ENCODE measurements around the gene SRPK3. TPM values are rescaled to one million over a fixed set of nuclear protein-coding genes. Genes with fewer than 3 reads are reported as not detected.
"Not testable (repeated sequence)": the region's sequence is repeated elsewhere in the genome, so short reads cannot be mapped to it uniquely, and the experiment has no call there.

SRPK3 gene
- total RNA-seq, 1 donor from 2014 or later, result 81.4 TPM

GRCh38 chrX:153807976-153808375, 27.1 kb downstream of the SRPK3 start:
- no peak for DNase-seq

DNA sequence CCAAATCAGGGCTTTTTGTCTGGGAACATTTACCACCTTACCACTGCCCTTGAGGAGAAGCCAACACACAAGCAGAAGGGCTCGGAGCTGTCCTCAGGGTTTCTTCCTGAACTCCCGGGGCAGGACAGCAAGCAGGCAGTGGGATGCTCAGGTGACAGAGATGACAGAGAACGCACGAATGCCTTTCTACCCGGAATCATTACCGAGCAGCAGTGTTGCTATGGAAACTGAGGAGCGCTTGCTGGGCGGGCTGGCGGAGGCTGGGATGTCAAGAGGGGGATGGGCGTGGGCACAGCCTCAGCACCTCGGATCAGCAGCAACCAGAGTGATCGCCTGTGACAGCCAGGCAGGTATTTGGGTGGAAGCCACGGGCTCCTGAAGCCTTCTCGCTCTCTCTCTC, 31.4 kb downstream of the SRPK3 start:
- no peak for DNase-seq

- no peak for DNase-seq
Measured at GRCh38 chrX:153813161-153813560, 32.3 kb downstream of the SRPK3 start.

GRCh38 chrX:153814591-153815315, 33.9 kb downstream of the SRPK3 start:
- DNase-seq, result no peak

DNA sequence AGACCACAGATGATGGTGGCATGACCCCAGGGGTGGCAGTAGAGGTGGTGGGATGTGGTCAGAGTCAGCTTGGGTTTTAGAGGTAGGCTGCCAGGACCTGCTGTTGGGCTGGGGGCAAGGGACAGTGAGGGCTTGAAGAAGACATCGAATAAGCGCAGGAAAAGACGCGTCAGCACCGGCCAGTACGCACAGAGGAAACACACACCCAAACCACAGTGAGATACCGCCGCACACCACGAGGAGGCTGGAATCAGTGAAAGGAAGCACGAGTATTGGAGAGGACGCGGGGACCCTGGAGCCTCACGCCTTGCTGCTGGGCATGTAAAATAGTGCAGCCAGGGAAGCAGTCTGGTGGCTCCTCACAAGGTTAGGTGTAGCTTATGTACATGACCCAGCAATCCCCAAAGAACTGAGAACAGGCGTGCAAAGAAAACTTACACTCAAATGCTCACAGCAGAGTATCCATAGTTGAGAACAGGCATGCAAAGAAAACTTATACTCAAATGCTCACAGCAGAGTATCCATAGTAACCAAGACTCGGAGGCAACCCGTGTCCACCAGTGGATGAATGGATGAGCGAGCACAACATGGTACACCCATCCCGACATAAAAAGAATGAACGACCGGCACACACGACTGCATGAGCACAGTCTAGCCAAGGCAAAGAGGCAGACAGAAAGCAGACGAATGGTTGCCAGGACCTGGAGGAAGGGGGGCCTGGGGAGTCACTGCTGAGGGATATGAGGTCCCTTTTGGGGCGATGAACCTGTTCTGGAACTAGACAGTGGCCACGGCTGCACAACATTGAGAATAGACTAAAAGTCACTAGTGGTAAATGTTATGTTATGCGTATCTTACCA, 36.2 kb downstream of the SRPK3 start:
- DNase-seq, result no peak

- not testable (repeated sequence) for DNase-seq
Measured at GRCh38 chrX:153818064-153818463, 37.2 kb downstream of the SRPK3 start.

DNA sequence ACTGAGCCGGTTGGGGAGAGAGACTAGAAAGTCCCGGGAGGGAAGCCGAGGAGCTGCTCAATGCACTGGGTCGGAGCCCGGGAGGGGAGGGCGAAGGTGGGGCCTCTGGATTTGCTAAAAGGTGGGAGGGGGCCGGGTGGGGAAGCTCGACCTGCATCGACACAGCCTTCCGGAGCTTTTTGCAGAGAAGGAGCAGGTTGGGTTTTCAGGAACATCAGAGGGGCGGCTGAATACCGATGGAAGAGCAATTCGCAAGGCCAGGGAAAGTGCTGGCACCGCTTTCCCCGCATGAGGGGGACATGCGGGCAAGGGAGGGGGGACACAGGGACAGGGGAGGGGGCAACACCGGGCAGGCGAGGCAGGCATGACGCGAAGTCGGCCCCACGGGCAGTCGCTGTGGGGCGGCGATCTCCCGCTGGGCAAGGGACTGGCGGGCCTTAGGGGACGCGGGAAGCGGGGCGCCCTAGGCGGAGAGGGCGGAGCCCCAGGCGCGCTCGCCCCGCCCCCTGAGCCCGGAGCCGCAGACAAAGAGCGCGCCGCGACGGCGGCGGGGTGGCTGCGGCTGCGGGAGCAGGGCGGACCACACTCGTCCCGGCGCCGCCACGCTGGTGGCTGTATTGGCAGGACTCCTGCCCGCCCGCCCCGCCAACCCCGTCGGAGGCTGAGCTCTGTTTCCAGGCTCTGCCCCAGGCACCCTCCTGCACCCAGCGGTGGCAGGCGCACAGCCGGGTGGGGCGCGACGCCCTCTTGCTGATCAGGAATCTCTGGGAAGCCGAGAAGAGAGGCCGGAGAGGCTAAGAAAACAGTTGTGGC, 37.9 kb downstream of the SRPK3 start:
- DNase-seq, result peak; percentile 50

- DNase-seq, result no peak
Measured at GRCh38 chrX:153819384-153820040, 38.7 kb downstream of the SRPK3 start.

GRCh38 chrX:153820601-153821000, 39.8 kb downstream of the SRPK3 start:
- DNase-seq, result no peak

DNA sequence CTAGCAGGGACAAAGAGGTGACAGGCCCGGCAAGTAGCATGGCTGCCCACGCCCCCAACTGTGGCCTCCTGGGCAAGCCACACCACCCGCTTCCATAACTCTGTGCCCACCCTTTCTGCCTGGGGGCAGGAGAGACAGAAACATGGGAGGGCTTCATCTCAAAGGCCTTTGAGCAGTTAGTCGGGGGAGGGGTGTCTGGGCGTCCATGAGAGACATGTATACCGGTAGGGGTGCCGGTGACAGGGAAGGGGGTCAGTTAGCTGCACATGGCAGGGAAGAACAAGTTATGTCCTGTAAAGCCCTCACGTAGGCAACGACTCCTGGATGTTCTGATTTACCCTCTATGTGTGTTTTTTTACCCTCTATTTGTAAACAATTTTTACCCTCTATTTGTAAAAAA, 40.2 kb downstream of the SRPK3 start:
- DNase-seq, result no peak

GRCh38 chrX:153824348-153824747, 43.5 kb downstream of the SRPK3 start:
- no peak for DNase-seq

DNA sequence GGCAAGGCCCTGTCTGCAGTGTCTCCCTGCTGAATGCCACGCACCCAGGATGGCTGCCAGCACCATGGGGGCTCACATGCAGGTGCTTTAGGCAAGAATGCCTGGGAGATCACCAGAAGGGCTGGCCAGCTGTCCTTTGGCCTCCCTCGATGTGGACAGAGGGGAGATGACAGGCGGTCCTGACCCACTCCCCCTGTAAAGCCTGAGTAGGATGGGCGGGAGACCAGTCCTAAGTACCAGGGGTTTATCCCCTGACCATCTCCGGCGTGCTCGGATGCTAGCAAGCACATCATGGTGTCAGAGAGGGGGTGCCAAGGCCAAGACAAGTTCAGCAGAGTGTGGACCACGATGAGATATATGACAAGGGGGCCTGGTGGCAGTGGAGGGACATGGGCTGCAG, 44.2 kb downstream of the SRPK3 start:
- DNase-seq, result no peak

DNA sequence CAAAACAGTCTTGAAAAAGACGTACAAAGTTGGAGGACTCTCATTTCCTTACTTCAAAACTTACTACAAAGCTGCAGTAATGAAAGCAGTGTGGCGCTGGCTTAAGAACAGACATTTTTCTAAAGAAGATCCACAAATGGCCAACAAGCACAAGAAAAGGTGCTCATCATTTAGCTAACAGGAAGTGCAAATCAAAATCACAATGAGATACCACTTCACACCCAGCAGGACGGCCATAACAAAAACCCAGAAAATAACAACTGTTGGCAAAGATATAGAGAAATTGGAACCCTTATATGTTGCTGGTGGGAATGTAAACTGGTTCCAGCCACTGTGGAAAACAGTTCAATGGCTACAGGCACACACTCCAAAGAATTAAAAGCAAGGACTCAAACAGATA, 46.2 kb downstream of the SRPK3 start:
- DNase-seq, result no peak

DNA sequence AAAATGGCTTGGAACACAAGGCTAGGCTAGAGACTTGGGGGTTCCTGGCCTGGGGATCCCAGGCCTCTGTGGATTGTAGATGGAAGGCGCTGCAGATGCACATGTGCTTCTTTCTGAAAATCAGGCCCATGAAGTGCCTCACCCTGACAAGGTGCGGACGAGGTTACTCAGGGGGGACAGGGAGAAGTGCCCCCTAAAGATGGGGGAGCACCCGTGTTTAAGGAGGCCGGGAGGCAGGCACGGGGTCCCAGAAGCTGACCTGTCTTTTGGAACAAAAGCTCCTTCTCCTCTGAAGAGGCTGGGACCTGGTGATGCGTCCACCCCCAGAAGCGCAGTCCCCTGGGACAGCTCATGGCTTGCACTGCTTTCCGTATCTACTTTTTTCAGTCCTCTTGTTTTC, 47.1 kb downstream of the SRPK3 start:
- no peak for DNase-seq

- no peak for DNase-seq
Measured at GRCh38 chrX:153828308-153828707, 47.5 kb downstream of the SRPK3 start.

DNA sequence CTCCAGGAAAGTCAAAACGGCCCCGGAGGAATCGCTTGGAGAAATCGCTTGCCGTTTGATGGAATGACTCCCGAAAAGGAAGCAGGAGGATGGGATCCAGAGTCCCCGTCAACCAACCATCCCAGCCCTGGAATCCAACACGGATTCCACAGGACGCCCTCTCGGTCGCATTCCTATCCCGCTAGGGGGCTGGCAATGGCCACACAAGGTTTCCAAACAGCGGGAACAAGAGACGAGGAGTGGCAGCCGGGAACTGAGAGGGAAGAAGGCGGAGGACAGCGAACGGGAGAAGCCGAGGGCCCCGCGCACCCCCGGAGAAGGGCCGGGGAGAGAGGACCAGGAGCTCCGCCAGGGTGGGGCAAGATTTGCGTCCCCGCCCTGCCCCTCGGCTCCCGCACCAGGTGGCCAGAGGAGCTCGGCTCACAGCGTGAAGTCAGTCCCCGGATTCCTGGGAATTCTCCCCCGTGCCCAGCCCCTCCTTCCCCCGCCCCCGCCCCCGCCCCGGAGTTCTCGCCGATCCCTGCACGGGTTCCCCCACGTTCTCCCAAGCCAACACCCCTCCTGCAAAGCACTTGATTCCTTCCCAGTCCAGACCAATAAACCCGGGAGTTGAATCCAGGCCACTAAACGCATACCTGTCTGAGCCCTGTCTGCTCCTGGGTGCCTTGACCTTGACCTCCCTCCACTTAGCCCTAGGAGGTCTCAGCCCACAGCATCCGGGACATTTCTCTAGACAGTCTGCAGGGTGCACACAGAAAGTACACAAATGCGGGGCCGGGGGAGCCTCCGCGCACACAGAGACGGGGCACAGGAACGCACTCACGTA, 48.1 kb downstream of the SRPK3 start:
- DNase-seq, result peak; percentile 16

GRCh38 chrX:153829549-153829798, 48.6 kb downstream of the SRPK3 start:
- no peak for DNase-seq

- DNase-seq, result no peak
Measured at GRCh38 chrX:153829799-153830639, 49.2 kb downstream of the SRPK3 start, which contains the start of gene PDZD4. PDZD4 (minus strand) TSS chrX:153830544; CDS start chrX:153830298, 246 bp downstream.

GRCh38 chrX:153830640-153831428, 50.0 kb downstream of the SRPK3 start:
- DNase-seq, result no peak

Data from tongue (tissue), 2 donors.